NT2/D1 (cell line): ENCODE results near the gene AFP.

Experiments used
- DNase-seq: peaks from one replicate; pipeline ENCODE4 v3.0.0-alpha.2; 2011; ENCODE audit warnings: low read depth, low spot score
- H3K27me3 ChIP-seq: 2 replicates; pipeline ENCODE4 v1.6.0; 2011; ENCODE audit warnings: mild to moderate bottlenecking; ENCODE audit not compliant: insufficient read length, insufficient read depth
- H3K36me3 ChIP-seq: 2 replicates; pipeline ENCODE4 v1.6.1; 2011; ENCODE audit warnings: mild to moderate bottlenecking, low read length, mixed read lengths; ENCODE audit not compliant: insufficient read depth, insufficient read length
- H3K4me1 ChIP-seq: 2 replicates; pipeline ENCODE4 v1.5.1; 2011; ENCODE audit not compliant: insufficient read depth, insufficient read length
- H3K4me3 ChIP-seq: 2 replicates; pipeline ENCODE4 v1.5.1; 2011; ENCODE audit warnings: low read depth; ENCODE audit not compliant: insufficient read length
- H3K9ac ChIP-seq: 2 replicates; pipeline ENCODE4 v1.6.0; 2011; ENCODE audit warnings: low read depth; ENCODE audit not compliant: insufficient read length
- H3K9me3 ChIP-seq: 2 replicates; pipeline ENCODE4 v1.5.1; 2011; ENCODE audit warnings: mild to moderate bottlenecking, low read length; ENCODE audit not compliant: insufficient read depth
- SUZ12 ChIP-seq: IDR thresholded peaks from 2 replicates; pipeline ENCODE4 v1.6.1; 2011; ENCODE audit not compliant: insufficient read length, insufficient read depth; ENCODE audit errors: extremely low read depth
- YY1 ChIP-seq: IDR thresholded peaks from 2 replicates; pipeline ENCODE4 v1.6.1; 2011; ENCODE audit not compliant: insufficient read length, insufficient read depth
- ZNF274 ChIP-seq: IDR thresholded peaks from 2 replicates; pipeline ENCODE4 v1.6.1; 2011; ENCODE audit warnings: mild to moderate bottlenecking, low read depth, low read length

AFP gene

GRCh38 chr4:73415807-73416238 is 20.2 kb upstream of the AFP start:
- Histone ChIP-seq H3K9me3 (no peaks in the 10 kb centered on the region), H3K36me3 (no peaks in the 10 kb centered on the region), H3K4me3 (no peak overlapping the region), H3K9ac (no peak overlapping the region), H3K4me1 (no peaks in the 10 kb centered on the region), H3K27me3 (no peaks in the 10 kb centered on the region)
- DNase-seq, result no peak
- TF ChIP-seq ZNF274, result no peak
- TF ChIP-seq YY1, result no peak
- no peak for TF ChIP-seq SUZ12

- no peak for TF ChIP-seq ZNF274
- TF ChIP-seq YY1, result no peak
- no peak for TF ChIP-seq SUZ12
- Histone ChIP-seq H3K4me3 (no peak overlapping the region), H3K4me1 (no peaks in the 10 kb centered on the region), H3K27me3 (no peaks in the 10 kb centered on the region), H3K9me3 (no peaks in the 10 kb centered on the region), H3K36me3 (no peaks in the 10 kb centered on the region), H3K9ac (no peak overlapping the region)
- no peak for DNase-seq
These were observed 19.5 kb upstream of the AFP start for GRCh38 chr4:73416423-73417087.

- Histone ChIP-seq H3K9ac (no peak overlapping the region), H3K4me3 (no peak overlapping the region), H3K9me3 (no peaks in the 10 kb centered on the region), H3K4me1 (no peaks in the 10 kb centered on the region), H3K36me3 (no peaks in the 10 kb centered on the region), H3K27me3 (no peaks in the 10 kb centered on the region)
- TF ChIP-seq ZNF274 (no peak), SUZ12 (no peak), YY1 (no peak)
- no peak for DNase-seq
These were observed 18.7 kb upstream of the AFP start for GRCh38 chr4:73417342-73417741.

GRCh38 chr4:73417973-73418372 is 18.0 kb upstream of the AFP start:
- Histone ChIP-seq H3K36me3 (no peaks in the 10 kb centered on the region), H3K9ac (no peak overlapping the region), H3K9me3 (no peaks in the 10 kb centered on the region), H3K4me1 (no peaks in the 10 kb centered on the region), H3K27me3 (no peaks in the 10 kb centered on the region), H3K4me3 (no peak overlapping the region)
- TF ChIP-seq ZNF274, result no peak
- TF ChIP-seq SUZ12, result no peak
- no peak for DNase-seq

GRCh38 chr4:73418677-73419076 is 17.3 kb upstream of the AFP start:
- Histone ChIP-seq H3K9ac (no peak overlapping the region), H3K9me3 (no peaks in the 10 kb centered on the region), H3K27me3 (no peaks in the 10 kb centered on the region), H3K36me3 (no peaks in the 10 kb centered on the region), H3K4me1 (no peaks in the 10 kb centered on the region), H3K4me3 (no peak overlapping the region)
- TF ChIP-seq SUZ12 (no peak), ZNF274 (no peak), YY1 (no peak)
- DNase-seq, result no peak

- H3K4me1 ChIP-seq, result no peaks in the 10 kb centered on the region
- TF ChIP-seq SUZ12, result no peak
- TF ChIP-seq ZNF274, result no peak
- TF ChIP-seq YY1, result no peak
- no peaks in the 10 kb centered on the region for H3K27me3 ChIP-seq
These were observed 16.6 kb upstream of the AFP start for GRCh38 chr4:73419106-73420038.

GRCh38 chr4:73420615-73421014 is 15.4 kb upstream of the AFP start:
- H3K9ac ChIP-seq, result no peak overlapping the region
- no peaks in the 10 kb centered on the region for H3K27me3 ChIP-seq
- no peak for TF ChIP-seq SUZ12
- no peak for TF ChIP-seq ZNF274
- TF ChIP-seq YY1, result no peak
- H3K36me3 ChIP-seq, result no peaks in the 10 kb centered on the region
- H3K4me1 ChIP-seq, result no peaks in the 10 kb centered on the region
- DNase-seq, result no peak
- no peaks in the 10 kb centered on the region for H3K9me3 ChIP-seq
- H3K4me3 ChIP-seq, result no peak overlapping the region

More at GRCh38 chr4:73419106-73420038, 16.6 kb upstream of the AFP start:
- Histone ChIP-seq H3K9me3 (no peaks in the 10 kb centered on the region), H3K36me3 (no peaks in the 10 kb centered on the region), H3K9ac (no peak overlapping the region), H3K4me3 (no peak overlapping the region)
- DNase-seq, result no peak
